HG03025 (cell line): ENCODE measurements around the gene DDX24.

Source experiments
- ATAC-seq: cut with Tn5 transposase; IDR thresholded peaks from one replicate; pipeline ENCODE4 v1.9.1; 2021; ENCODE audit warnings: mild to moderate bottlenecking, moderate library complexity; ENCODE audit not compliant: unreplicated experiment, low FRiP score

The DDX24 gene

GRCh38 chr14:94049625-94050023 lies 31.4 kb downstream of the DDX24 start:
- ATAC-seq: no peak

GRCh38 chr14:94048691-94049624 lies 32.0 kb downstream of the DDX24 start:
- no peak for ATAC-seq

GRCh38 chr14:94047581-94047980 lies 33.4 kb downstream of the DDX24 start:
- ATAC-seq: no peak

- ATAC-seq: no peak
Observed at GRCh38 chr14:94046696-94047250, 34.2 kb downstream of the DDX24 start.

- ATAC-seq: no peak
Observed at GRCh38 chr14:94045563-94046345, 35.2 kb downstream of the DDX24 start.

- ATAC-seq: no peak
Observed at GRCh38 chr14:94045101-94045500, 35.9 kb downstream of the DDX24 start.

- ATAC-seq: no peak
Observed at GRCh38 chr14:94044476-94045091, 36.4 kb downstream of the DDX24 start.

- no peak for ATAC-seq
Observed at GRCh38 chr14:94043756-94044475, 37.1 kb downstream of the DDX24 start.

GRCh38 chr14:94043111-94043755 lies 37.8 kb downstream of the DDX24 start:
- ATAC-seq: no peak

- ATAC-seq: no peak
Observed at GRCh38 chr14:94042433-94043091, 38.4 kb downstream of the DDX24 start.

- ATAC-seq: no peak
Observed at GRCh38 chr14:94041551-94042346, 39.3 kb downstream of the DDX24 start.

- no peak for ATAC-seq
Observed at GRCh38 chr14:94040796-94041195, 40.2 kb downstream of the DDX24 start.

GRCh38 chr14:94040247-94040646 lies 40.8 kb downstream of the DDX24 start:
- ATAC-seq: no peak

GRCh38 chr14:94038921-94039629 lies 41.9 kb downstream of the DDX24 start:
- no peak for ATAC-seq

- ATAC-seq: no peak
Observed at GRCh38 chr14:94038510-94038909, 42.5 kb downstream of the DDX24 start.

GRCh38 chr14:94037954-94038353 lies 43.0 kb downstream of the DDX24 start:
- ATAC-seq: no peak

- ATAC-seq: peak; percentile 64
Observed at GRCh38 chr14:94036313-94037167, 44.5 kb downstream of the DDX24 start.
